ENCODE results near the gene TRPC1.
"Not testable (repeated sequence)": the region's sequence is repeated elsewhere in the genome, so short reads cannot be mapped to it uniquely, and the experiment has no call there.

TRPC1 gene

DNA sequence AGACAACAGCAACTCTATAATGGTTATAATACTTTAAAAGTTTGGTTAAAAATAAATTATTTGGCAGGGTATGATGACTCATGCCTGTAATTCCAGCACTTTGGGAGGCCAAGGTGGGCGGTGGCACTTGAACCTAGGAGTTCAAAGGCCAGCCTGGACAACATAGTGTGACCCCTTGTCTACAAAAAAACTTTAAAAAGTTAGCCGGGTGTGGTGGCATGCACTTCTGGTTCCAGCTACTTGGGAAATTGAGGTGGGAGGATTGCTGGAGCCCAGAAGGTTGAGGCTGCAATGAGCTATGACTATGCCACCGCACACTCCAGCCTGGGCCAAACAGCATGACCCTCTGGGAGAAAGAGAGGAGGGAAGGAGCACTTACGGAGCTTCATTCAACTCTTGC, 7.7 kb upstream of the TRPC1 start:
- H3K4me1 ChIP-seq (ENCODE audit: control insufficient read depth, insufficient read depth, low read length) = no peaks in the 10 kb centered on the region
- no peak overlapping the region for H3K27ac ChIP-seq (ENCODE audit: low read depth, low read length)
- H3K36me3 ChIP-seq (ENCODE audit: control insufficient read depth, insufficient read depth, low read length) = no peaks in the 10 kb centered on the region
- no peak overlapping the region for H3K9ac ChIP-seq (ENCODE audit: low read length)
- H3K9me3 ChIP-seq (ENCODE audit: control insufficient read depth, insufficient read depth, low read depth, low read length) = no peaks in the 10 kb centered on the region
- no peaks in the 10 kb centered on the region for H3K27me3 ChIP-seq (ENCODE audit: control insufficient read depth, insufficient read depth, low read length)
- no peak overlapping the region for H3K4me3 ChIP-seq (ENCODE audit: low read depth, low read length)

DNA sequence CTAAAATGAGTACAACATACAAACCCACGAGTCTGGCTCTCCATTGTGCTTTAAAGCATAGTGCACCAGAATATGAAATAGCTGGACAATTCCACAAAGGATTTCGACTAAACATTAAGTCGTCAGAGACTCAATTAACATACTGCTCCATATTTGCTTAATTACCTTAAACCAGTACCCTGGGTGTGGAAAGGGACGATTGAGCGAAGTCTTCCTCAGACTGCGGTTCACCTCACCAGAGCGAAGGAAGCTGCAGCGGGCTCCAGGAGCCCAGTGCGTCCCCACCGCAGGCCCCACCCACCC, 218 bp upstream of the TRPC1 start:
- peak overlapping the region; percentile 81 for H3K4me3 ChIP-seq (ENCODE audit: low read depth, low read length)
- H3K36me3 ChIP-seq (ENCODE audit: control insufficient read depth, insufficient read depth, low read length) = no peaks in the 10 kb centered on the region
- H3K27ac ChIP-seq (ENCODE audit: low read depth, low read length) = no peak overlapping the region
- H3K27me3 ChIP-seq (ENCODE audit: control insufficient read depth, insufficient read depth, low read length) = no peaks in the 10 kb centered on the region
- H3K9me3 ChIP-seq (ENCODE audit: control insufficient read depth, insufficient read depth, low read depth, low read length) = no peaks in the 10 kb centered on the region
- no peaks in the 10 kb centered on the region for H3K4me1 ChIP-seq (ENCODE audit: control insufficient read depth, insufficient read depth, low read length)
- peak overlapping the region; percentile 31 for H3K9ac ChIP-seq (ENCODE audit: low read length)

DNA sequence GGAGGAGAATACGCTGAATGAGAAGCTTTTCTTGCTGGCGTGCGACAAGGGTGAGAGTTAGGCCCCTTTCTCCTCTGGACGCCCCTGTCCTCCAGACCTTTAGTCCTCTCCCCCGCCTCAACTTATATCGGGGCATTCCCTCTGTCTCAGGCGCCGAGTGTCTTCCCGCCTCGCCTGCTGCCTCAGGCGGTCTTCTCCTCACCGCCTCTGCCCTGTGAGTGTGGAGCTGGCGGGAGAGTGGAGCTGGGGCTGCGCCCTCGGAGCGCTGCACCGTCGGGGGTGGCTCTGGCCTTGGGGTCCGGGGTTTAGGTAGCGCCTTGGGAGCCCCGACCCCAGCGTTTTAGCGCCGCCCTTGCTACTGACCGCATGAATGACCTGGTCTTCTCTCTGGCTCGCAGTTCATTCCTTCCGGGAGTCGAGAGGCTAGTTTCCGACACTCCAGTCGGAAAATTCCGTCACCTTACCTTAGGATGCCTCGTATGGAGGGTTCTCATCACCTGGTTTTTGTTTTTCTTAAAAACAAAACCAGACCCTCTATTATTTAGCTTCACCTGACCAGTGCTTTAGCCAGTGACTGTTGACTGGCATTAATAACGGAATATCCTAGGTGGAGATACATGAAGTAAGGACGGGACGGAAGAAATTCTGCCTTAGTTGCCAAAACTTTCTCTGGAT, 985 bp downstream of the TRPC1 start:
- Histone ChIP-seq H3K9ac (ENCODE audit: low read length) (peak overlapping the region; percentile 73), H3K27ac (ENCODE audit: low read depth, low read length) (peak overlapping the region; percentile 60), H3K27me3 (ENCODE audit: control insufficient read depth, insufficient read depth, low read length) (no peaks in the 10 kb centered on the region), H3K4me3 (ENCODE audit: low read depth, low read length) (peak overlapping the region; percentile 81), H3K9me3 (ENCODE audit: control insufficient read depth, insufficient read depth, low read depth, low read length) (no peaks in the 10 kb centered on the region), H3K4me1 (ENCODE audit: control insufficient read depth, insufficient read depth, low read length) (no peaks in the 10 kb centered on the region), H3K36me3 (ENCODE audit: control insufficient read depth, insufficient read depth, low read length) (no peaks in the 10 kb centered on the region)

DNA sequence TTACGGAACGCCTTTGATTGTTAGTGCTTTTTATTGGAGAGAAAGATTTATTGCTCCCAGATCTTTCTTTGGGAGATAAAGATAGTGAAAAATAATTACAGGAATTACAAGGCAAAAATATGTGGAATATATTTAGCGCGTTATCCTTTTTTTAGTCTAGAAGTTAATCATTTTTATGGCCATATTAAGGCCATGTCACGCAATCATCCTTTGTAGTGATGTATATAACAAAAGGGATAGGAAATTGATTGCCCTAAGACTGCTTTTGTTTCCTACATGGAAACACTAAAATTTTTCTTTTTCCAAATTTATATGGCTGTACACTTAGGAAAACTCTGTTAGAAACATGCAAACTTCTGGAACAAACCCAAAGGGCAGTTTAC, 1.5 kb downstream of the TRPC1 start:
- no peaks in the 10 kb centered on the region for H3K27me3 ChIP-seq (ENCODE audit: control insufficient read depth, insufficient read depth, low read length)
- no peaks in the 10 kb centered on the region for H3K4me1 ChIP-seq (ENCODE audit: control insufficient read depth, insufficient read depth, low read length)
- no peaks in the 10 kb centered on the region for H3K36me3 ChIP-seq (ENCODE audit: control insufficient read depth, insufficient read depth, low read length)
- H3K9me3 ChIP-seq (ENCODE audit: control insufficient read depth, insufficient read depth, low read depth, low read length) = no peaks in the 10 kb centered on the region
- peak overlapping the region; percentile 81 for H3K4me3 ChIP-seq (ENCODE audit: low read depth, low read length)
- no peak overlapping the region for H3K27ac ChIP-seq (ENCODE audit: low read depth, low read length)
- peak overlapping the region; percentile 73 for H3K9ac ChIP-seq (ENCODE audit: low read length)

DNA sequence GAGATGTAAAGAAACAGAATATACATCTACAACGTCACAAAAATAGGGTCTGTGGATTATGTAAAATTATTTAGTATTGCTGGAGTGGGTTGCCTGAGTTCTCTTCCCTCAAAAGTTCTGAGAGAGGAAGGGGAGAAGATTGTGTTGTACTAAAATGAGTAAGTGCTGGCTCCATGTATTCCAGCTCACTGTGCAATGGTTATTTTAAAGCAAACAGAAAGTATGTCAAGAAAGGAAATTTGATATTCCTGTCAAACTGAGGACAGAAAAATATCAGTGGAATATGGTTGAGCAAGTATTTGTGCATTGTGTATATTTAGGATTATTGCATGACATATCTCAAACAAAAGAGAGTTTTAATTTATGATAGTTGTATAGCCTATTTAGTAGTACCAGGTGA, 2.2 kb downstream of the TRPC1 start:
- no peaks in the 10 kb centered on the region for H3K36me3 ChIP-seq (ENCODE audit: control insufficient read depth, insufficient read depth, low read length)
- peak overlapping the region; percentile 81; the same call in 1 of the 2 replicates for H3K4me3 ChIP-seq (ENCODE audit: low read depth, low read length)
- H3K27ac ChIP-seq (ENCODE audit: low read depth, low read length) = no peak overlapping the region
- H3K27me3 ChIP-seq (ENCODE audit: control insufficient read depth, insufficient read depth, low read length) = no peaks in the 10 kb centered on the region
- no peaks in the 10 kb centered on the region for H3K4me1 ChIP-seq (ENCODE audit: control insufficient read depth, insufficient read depth, low read length)
- H3K9ac ChIP-seq (ENCODE audit: low read length) = no peak overlapping the region
- no peaks in the 10 kb centered on the region for H3K9me3 ChIP-seq (ENCODE audit: control insufficient read depth, insufficient read depth, low read depth, low read length)

DNA sequence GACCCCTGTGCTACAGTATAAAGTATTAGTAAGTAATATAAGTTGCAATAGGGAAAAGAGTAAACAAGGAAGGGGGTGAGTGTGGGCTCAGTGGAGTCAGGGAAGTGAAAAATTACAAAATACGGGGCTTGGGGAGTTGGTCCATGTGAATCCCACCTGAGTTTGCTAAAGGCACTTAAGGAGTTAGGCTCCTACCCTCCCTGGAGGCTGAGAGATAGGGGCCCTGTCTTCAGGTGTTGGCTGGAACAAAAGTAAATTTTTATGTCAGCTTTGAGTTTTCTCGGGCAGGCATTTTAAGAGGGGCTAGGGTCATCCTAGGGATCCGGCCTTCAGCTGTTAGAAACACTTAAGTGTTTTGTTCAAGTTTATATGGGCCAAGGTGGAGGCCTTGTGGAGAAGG, 8.2 kb downstream of the TRPC1 start:
- H3K4me3 ChIP-seq (ENCODE audit: low read depth, low read length) = no peak overlapping the region
- no peak overlapping the region for H3K9ac ChIP-seq (ENCODE audit: low read length)
- no peaks in the 10 kb centered on the region for H3K36me3 ChIP-seq (ENCODE audit: control insufficient read depth, insufficient read depth, low read length)
- no peaks in the 10 kb centered on the region for H3K9me3 ChIP-seq (ENCODE audit: control insufficient read depth, insufficient read depth, low read depth, low read length)
- no peak overlapping the region for H3K27ac ChIP-seq (ENCODE audit: low read depth, low read length)
- no peaks in the 10 kb centered on the region for H3K27me3 ChIP-seq (ENCODE audit: control insufficient read depth, insufficient read depth, low read length)
- H3K4me1 ChIP-seq (ENCODE audit: control insufficient read depth, insufficient read depth, low read length) = peaks cover 10% of the 10 kb centered on the region

DNA sequence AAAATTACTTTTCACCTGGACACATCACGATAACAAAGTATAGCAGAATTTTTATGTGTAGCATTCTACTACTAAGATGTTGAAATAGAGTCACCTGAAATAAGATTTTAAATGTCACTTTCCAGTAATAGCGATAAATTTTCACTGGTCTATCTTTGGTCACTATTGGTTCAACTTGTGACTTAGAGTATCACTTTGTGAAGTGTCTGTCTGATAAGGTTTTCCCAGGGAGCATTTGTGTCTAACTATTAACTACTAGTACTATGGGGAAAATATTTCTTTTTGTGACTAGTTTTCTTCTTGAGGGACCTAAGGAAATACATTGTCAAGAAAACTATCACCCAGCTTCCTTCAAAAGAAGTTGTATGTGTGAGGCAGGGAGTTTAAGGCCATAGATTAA, 11.0 kb downstream of the TRPC1 start:
- no peaks in the 10 kb centered on the region for H3K9me3 ChIP-seq (ENCODE audit: control insufficient read depth, insufficient read depth, low read depth, low read length)
- no peak overlapping the region for H3K27ac ChIP-seq (ENCODE audit: low read depth, low read length)
- peaks cover 12% of the 10 kb centered on the region for H3K4me1 ChIP-seq (ENCODE audit: control insufficient read depth, insufficient read depth, low read length)
- no peaks in the 10 kb centered on the region for H3K36me3 ChIP-seq (ENCODE audit: control insufficient read depth, insufficient read depth, low read length)
- no peaks in the 10 kb centered on the region for H3K27me3 ChIP-seq (ENCODE audit: control insufficient read depth, insufficient read depth, low read length)
- H3K9ac ChIP-seq (ENCODE audit: low read length) = no peak overlapping the region
- no peak overlapping the region for H3K4me3 ChIP-seq (ENCODE audit: low read depth, low read length)

DNA sequence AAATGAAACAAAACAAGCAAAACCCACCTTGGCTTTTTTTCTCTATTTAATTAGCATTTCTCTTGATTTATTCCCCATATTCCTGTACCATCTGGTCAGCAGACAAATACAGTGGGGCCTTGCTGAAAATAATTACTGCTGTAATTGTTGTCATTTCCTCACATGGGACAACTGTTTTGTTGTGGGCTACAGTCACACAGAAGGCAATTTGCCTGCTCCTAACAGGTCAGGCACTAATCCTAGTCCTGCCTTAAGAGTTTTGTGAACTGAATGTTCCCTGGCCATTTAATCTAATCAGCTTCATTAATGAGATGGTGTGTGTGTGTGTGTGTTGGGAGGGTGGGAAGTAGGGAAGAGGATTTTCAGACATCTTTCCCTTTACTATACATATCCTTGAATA, 11.6 kb downstream of the TRPC1 start:
- Histone ChIP-seq H3K4me1 (ENCODE audit: control insufficient read depth, insufficient read depth, low read length) (peaks cover 13% of the 10 kb centered on the region), H3K36me3 (ENCODE audit: control insufficient read depth, insufficient read depth, low read length) (no peaks in the 10 kb centered on the region), H3K9ac (ENCODE audit: low read length) (no peak overlapping the region), H3K27me3 (ENCODE audit: control insufficient read depth, insufficient read depth, low read length) (no peaks in the 10 kb centered on the region), H3K9me3 (ENCODE audit: control insufficient read depth, insufficient read depth, low read depth, low read length) (no peaks in the 10 kb centered on the region), H3K4me3 (ENCODE audit: low read depth, low read length) (no peak overlapping the region), H3K27ac (ENCODE audit: low read depth, low read length) (no peak overlapping the region)

DNA sequence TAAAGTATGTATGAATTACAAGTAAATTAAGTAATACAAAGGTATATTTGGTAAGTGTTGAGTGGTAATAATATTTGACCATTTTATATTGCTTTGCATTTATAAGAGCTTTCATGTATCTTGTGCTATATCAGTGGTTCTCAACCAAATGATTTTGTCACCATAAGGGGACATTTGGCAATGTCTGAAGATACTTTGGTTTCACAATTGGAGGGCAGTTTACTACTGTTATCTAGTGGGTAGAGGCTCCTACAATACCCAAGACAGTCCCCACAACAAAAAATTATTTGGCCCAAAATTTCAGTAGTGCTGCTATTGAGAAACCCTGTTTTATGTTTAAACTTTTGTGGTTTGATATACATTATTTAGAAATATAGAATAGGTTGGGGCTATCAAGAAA, 14.6 kb downstream of the TRPC1 start:
- no peak overlapping the region for H3K4me3 ChIP-seq (ENCODE audit: low read depth, low read length)
- no peaks in the 10 kb centered on the region for H3K9me3 ChIP-seq (ENCODE audit: control insufficient read depth, insufficient read depth, low read depth, low read length)
- no peaks in the 10 kb centered on the region for H3K27me3 ChIP-seq (ENCODE audit: control insufficient read depth, insufficient read depth, low read length)
- no peak overlapping the region for H3K9ac ChIP-seq (ENCODE audit: low read length)
- no peak overlapping the region for H3K27ac ChIP-seq (ENCODE audit: low read depth, low read length)
- H3K36me3 ChIP-seq (ENCODE audit: control insufficient read depth, insufficient read depth, low read length) = no peaks in the 10 kb centered on the region
- H3K4me1 ChIP-seq (ENCODE audit: control insufficient read depth, insufficient read depth, low read length) = peaks cover 4% of the 10 kb centered on the region; the same call in 1 of the 2 replicates

DNA sequence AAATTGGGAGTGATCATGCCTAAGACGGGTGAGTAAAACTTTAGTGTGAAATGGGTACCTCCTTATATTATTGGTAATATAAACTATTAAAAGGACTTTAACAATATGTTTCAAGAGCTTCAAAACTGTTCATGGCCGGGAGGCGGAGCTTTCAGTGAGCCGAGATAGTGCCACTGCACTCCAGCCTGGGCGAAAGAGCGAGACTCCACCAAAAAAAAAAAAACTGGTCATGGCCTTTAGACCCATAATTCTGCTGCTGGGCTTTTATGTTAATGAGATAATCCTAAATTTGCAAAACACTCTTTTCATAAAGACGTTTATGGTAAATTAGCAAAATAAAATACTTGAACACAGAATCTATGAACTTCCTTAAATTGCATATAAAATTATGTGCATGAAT, 22.8 kb downstream of the TRPC1 start:
- H3K27me3 ChIP-seq (ENCODE audit: control insufficient read depth, insufficient read depth, low read length) = no peaks in the 10 kb centered on the region

DNA sequence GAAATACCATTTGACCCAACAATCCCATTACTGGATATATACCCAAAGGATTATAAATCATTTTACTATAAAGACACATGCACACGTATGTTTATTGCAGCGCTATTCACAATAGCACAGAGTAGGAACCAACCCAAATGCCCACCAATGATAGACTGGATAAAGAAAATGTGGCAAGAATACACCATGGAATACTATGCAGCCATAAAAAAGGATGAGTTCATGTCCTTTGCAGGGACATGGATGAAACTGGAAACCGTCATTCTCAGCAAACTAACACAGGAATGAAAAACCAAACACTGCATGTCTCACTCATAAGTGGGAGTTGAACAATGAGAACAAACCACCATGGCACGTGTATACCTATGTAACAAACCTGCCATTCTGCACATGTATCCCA, 26.7 kb downstream of the TRPC1 start:
- H3K36me3 ChIP-seq (ENCODE audit: control insufficient read depth, insufficient read depth, low read length) = peaks cover 21% of the 10 kb centered on the region
- H3K9me3 ChIP-seq (ENCODE audit: control insufficient read depth, insufficient read depth, low read depth, low read length) = not testable (repeated sequence)

More for the DNA sequence above, 22.8 kb downstream of the TRPC1 start:
- Histone ChIP-seq H3K27ac (ENCODE audit: low read depth, low read length) (no peak overlapping the region), H3K36me3 (ENCODE audit: control insufficient read depth, insufficient read depth, low read length) (peaks cover 23% of the 10 kb centered on the region), H3K9ac (ENCODE audit: low read length) (no peak overlapping the region), H3K4me3 (ENCODE audit: low read depth, low read length) (no peak overlapping the region), H3K9me3 (ENCODE audit: control insufficient read depth, insufficient read depth, low read depth, low read length) (no peaks in the 10 kb centered on the region), H3K4me1 (ENCODE audit: control insufficient read depth, insufficient read depth, low read length) (no peaks in the 10 kb centered on the region)

DNA sequence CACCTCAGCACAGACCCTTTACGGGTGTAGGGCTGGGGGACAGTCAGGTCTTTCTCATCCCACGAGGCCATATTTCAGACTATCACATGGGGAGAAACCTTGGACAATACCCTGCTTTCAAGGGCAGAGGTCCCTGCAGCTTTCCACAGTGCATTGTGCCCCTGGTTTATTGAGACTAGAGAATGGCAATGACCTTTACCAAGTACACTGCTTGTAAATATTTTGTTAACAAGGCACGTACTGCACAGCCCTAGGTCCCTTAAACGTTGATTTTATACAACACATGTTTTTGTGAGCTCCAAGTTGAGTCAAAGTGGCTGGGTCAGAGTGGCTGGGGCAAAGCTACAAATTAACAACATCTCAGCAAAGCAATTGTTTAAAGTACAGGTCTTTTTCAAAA, 28.8 kb downstream of the TRPC1 start:
- not testable (repeated sequence) for H3K27ac ChIP-seq (ENCODE audit: low read depth, low read length); H3K4me3 ChIP-seq (ENCODE audit: low read depth, low read length); H3K9ac ChIP-seq (ENCODE audit: low read length); H3K27me3 ChIP-seq (ENCODE audit: control insufficient read depth, insufficient read depth, low read length); H3K9me3 ChIP-seq (ENCODE audit: control insufficient read depth, insufficient read depth, low read depth, low read length); H3K4me1 ChIP-seq (ENCODE audit: control insufficient read depth, insufficient read depth, low read length)
- peaks cover 21% of the 10 kb centered on the region for H3K36me3 ChIP-seq (ENCODE audit: control insufficient read depth, insufficient read depth, low read length)

More for the DNA sequence above, 26.7 kb downstream of the TRPC1 start:
- H3K4me3 ChIP-seq (ENCODE audit: low read depth, low read length); H3K27ac ChIP-seq (ENCODE audit: low read depth, low read length); H3K4me1 ChIP-seq (ENCODE audit: control insufficient read depth, insufficient read depth, low read length); H3K27me3 ChIP-seq (ENCODE audit: control insufficient read depth, insufficient read depth, low read length); H3K9ac ChIP-seq (ENCODE audit: low read length): not testable (repeated sequence)

Measured in HUES6 (cell line).